ENCODE data around the gene PRKACB.

PRKACB gene

GRCh38 chr1:84164161-84164560 lies 20.1 kb downstream of the PRKACB start:
- TF ChIP-seq, protein P1, sequence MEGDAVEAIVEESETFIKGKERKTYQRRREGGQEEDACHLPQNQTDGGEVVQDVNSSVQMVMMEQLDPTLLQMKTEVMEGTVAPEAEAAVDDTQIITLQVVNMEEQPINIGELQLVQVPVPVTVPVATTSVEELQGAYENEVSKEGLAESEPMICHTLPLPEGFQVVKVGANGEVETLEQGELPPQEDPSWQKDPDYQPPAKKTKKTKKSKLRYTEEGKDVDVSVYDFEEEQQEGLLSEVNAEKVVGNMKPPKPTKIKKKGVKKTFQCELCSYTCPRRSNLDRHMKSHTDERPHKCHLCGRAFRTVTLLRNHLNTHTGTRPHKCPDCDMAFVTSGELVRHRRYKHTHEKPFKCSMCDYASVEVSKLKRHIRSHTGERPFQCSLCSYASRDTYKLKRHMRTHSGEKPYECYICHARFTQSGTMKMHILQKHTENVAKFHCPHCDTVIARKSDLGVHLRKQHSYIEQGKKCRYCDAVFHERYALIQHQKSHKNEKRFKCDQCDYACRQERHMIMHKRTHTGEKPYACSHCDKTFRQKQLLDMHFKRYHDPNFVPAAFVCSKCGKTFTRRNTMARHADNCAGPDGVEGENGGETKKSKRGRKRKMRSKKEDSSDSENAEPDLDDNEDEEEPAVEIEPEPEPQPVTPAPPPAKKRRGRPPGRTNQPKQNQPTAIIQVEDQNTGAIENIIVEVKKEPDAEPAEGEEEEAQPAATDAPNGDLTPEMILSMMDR (IDR thresholded peaks at IDR 0.05; ENCODE audit: extremely low read depth, insufficient read depth, missing control alignments), result no peak
- DNase-seq (ENCODE audit: low spot score), result no peak
- in situ Hi-C loops (cut with MboI; ENCODE audit: low pct_unique_long_range_greater_than_20kb, low sequenced_read_pairs, unreplicated experiment), result no loop called here

DNA sequence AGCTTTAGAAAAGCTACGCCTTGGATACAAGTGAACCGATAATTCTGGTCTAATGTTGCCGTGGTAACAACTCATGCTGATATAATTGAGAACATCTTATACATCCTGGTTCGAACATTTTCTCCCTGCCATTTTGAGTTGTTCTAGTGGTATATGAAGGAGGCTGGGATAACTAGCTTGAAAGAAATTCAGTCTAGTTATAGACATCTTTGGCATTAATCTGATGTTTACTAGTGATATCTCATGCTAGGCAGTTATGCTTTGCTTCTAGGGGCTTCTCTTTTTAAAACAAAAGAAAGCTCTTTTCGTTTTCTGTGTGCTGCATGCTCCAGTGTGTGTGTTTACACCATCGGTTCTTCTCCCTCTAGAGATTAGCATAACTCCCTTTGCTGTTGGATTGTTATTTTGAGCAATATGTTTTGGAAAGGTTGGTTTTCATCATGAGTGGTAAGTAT lies 20.5 kb downstream of the PRKACB start:
- in situ Hi-C loops (cut with MboI; ENCODE audit: low pct_unique_long_range_greater_than_20kb, low sequenced_read_pairs, unreplicated experiment), result no loop called here
- TF ChIP-seq, protein P1 (IDR thresholded peaks at IDR 0.05; ENCODE audit: extremely low read depth, insufficient read depth, missing control alignments), result no peak
- DNase-seq (ENCODE audit: low spot score), result no peak

DNA sequence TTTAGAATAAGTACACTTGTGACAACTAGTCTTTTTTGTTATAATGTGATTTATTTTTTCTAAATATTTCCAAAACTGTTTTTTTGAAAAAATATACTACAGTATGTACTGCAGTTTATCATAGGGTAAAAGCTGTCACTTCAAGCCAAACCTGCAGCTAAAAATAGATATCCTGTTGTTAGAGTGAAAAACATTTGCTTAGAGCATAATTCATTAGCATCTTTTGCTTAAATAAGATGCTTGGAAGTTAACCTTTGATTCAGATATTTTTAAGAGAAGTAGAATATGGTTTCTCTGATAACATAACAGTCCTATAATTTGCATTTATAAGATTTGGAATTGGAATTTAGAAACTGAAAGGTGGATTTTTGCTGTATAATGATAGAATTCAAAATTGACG lies 21.5 kb downstream of the PRKACB start:
- DNase-seq (ENCODE audit: low spot score), result no peak
- in situ Hi-C loops (cut with MboI; ENCODE audit: low pct_unique_long_range_greater_than_20kb, low sequenced_read_pairs, unreplicated experiment), result no loop called here

DNA sequence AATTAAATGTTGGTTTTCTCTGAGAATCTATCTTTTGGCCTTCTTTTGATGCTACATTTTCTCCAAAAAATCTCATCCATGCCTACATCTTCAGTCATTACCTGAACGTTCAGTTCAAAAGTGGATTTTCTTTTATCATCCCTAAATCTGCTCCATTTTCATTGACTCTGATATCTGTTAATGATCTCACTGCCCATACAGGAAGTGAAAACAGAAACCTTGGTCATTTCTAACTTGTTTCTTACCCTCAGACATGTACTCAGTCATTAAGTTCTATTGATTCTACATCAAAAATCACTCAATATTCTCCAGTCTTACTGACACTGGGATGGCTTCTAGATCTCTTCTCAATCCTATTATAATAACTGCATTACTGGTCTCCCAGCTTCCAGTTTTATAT lies 22.7 kb downstream of the PRKACB start:
- no peak for DNase-seq (ENCODE audit: low spot score)
- in situ Hi-C loops (cut with MboI; ENCODE audit: low pct_unique_long_range_greater_than_20kb, low sequenced_read_pairs, unreplicated experiment), result no loop called here
- TF ChIP-seq, protein P1 (IDR thresholded peaks at IDR 0.05; ENCODE audit: extremely low read depth, insufficient read depth, missing control alignments), result no peak

More for the DNA sequence above, 21.5 kb downstream of the PRKACB start:
- TF ChIP-seq, protein P1 (IDR thresholded peaks at IDR 0.05; ENCODE audit: extremely low read depth, insufficient read depth, missing control alignments), result no peak

DNA sequence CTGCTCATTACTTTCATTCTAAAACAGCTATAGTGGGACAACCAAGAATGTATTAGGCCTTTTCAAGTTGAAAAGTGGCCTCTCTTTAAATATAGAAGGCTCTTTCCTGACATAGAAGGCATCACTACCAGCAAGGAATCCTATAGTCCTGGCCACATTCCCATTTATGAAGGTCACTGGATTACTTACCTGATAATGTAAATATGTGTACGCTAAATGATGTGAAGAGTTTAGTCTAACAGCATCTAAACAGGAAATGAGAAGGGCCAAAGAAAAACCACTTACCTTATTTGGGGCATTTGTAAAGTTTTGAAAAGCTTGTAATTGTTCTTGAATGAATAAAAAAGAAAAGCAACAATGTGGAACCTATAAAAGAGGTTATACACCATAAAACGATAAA lies 24.7 kb downstream of the PRKACB start:
- TF ChIP-seq, protein P1 (IDR thresholded peaks at IDR 0.05; ENCODE audit: extremely low read depth, insufficient read depth, missing control alignments), result no peak
- in situ Hi-C loops (cut with MboI; ENCODE audit: low pct_unique_long_range_greater_than_20kb, low sequenced_read_pairs, unreplicated experiment), result no loop called here

GRCh38 chr1:84170171-84170570 lies 26.1 kb downstream of the PRKACB start:
- TF ChIP-seq, protein P1 (IDR thresholded peaks at IDR 0.05; ENCODE audit: extremely low read depth, insufficient read depth, missing control alignments), result no peak
- in situ Hi-C loops (cut with MboI; ENCODE audit: low pct_unique_long_range_greater_than_20kb, low sequenced_read_pairs, unreplicated experiment), result no loop called here
- DNase-seq (ENCODE audit: low spot score), result no peak

More for the DNA sequence above, 24.7 kb downstream of the PRKACB start:
- no peak for DNase-seq (ENCODE audit: low spot score)

DNA sequence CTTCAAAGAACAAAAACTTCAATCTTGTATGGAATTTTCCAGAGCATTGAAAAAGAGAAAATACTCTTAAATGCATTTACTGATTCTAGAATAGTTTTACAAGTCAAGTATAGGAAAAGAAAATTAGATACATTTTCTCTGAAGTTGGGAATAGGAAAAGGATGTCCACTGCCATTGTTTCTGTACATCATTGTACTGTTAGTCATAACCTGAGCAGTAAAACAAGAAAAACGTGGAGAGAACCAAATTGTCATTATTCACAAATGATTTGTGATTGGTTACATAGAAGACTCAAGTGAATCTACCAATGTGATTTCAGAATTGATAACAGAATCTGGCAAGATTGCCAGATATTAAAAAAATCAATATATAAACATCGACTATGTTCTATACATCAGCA lies 27.4 kb downstream of the PRKACB start:
- DNase-seq (ENCODE audit: low spot score), result no peak
- in situ Hi-C loops (cut with MboI; ENCODE audit: low pct_unique_long_range_greater_than_20kb, low sequenced_read_pairs, unreplicated experiment), result no loop called here
- TF ChIP-seq, protein P1 (IDR thresholded peaks at IDR 0.05; ENCODE audit: extremely low read depth, insufficient read depth, missing control alignments), result no peak

All from GM13977 (cell line).